Measurements from ENCODE around the gene PCNX2.

DNA sequence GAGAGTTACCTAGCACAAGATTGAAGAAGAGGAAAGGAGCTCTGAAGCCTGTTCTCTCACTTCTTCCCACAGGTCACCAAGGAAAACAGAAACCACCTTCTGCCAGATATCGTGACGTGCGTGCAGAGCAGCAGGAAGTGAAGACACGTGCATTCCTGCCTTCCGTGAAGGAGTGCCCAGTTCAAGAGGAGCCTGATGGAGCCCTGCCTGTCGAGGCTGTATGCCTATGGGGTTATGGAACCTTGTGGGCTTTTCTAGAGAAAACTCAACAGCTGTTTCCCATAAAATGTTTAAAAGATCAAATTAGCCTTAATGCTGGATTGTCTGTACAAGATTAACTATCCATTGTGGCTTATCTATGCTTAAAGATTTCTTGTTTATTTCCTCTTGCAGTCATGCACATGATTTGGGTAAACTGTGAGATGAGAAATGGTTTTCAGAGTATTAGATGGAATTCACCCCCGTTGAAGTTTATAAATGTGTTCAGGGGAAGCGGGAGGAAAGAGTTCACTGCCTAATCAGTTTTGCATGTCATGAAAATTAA lies 317.4 kb downstream of the PCNX2 start:
- TF ChIP-seq YY1 (IDR thresholded peaks at IDR 0.05; ENCODE audit: insufficient read depth, insufficient read length) (no peak), SUZ12 (IDR thresholded peaks at IDR 0.05; ENCODE audit: extremely low read depth, insufficient read depth, insufficient read length) (no peak), ZNF274 (IDR thresholded peaks at IDR 0.05; ENCODE audit: low read depth, low read length) (no peak)
